Sciatic nerve (tissue), 2 donors: ENCODE measurements around the gene SPTBN1. TPM values are rescaled to one million over a fixed set of nuclear protein-coding genes. Genes with fewer than 3 reads are reported as not detected.

ENCODE experiments used
- ATAC-seq: fragments of 200-7000 bp; cut with Tn5 transposase; one replicate; pipeline ENCODE4 v1.9.1; 2020; ENCODE audit warnings: mild to moderate bottlenecking, moderate library complexity
- DNase-seq: peaks from one replicate; pipeline ENCODE4 v3.0.0-alpha.2; 2020; ENCODE audit warnings: low spot score
- intact Hi-C: fragments of 100-400 bp; cut with DNase I; formaldehyde crosslinking; loops from one replicate; pipeline ENCODE4 v1.14.2; 2022
- total RNA-seq: library from RNA; stranded (reverse); fragmentation: NEBNext Ultra II Directional; extraction: Animal tissue kit (Norgen Biotek cat#: 25700); gene quantifications from one replicate; pipeline ENCODE4 v1.2.1, GENCODE V29; 2021
- donor health status: DM: no; HTN: no; CAD: no.
- donor health status: DM: no; HTN: no; CAD: no.

Gene SPTBN1
- total RNA-seq, 1 donor from 2014 or later = 1,016 TPM

DNA sequence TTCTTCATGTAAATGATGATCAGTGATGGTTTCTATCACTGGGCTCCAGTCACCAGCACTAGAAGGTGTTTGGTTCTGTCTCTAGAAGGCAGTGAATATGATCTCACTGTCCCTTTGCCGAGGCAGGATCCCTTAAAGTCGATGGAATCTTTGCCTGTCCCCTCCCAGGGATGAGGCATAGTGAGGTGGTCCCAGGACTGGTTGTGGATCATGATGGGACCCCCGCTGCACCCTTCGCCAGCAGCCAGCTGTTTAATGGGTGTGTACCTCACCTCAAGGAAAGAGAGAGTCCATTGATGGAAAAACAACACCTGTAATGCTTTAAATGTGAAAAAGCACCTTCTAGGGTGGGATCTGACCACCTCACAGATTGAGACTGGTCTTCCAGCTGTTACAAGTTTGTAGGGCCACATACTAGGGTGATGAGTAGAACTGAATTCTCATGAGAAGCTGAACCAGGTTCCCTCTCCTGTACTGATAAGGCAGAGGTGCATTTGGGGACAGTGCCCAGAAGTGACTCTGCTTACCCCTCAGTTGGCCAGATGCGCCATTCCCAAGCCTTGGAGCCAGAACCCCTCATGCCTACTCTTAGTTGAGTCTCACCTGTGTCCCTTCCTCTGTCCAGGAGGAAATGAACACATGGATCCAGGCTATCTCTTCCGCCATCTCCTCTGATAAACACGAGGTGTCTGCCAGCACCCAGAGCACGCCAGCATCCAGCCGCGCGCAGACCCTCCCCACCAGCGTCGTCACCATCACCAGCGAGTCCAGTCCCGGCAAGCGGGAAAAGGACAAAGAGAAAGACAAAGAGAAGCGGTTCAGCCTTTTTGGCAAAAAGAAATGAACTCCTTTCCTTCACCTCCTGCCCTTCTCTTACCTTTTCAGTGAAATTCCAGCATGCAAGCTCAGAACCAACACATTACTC lies 211.9 kb downstream of the SPTBN1 start:
- intact Hi-C loops = no loop called here
- DNase-seq = no peak
- ATAC-seq = no peak

DNA sequence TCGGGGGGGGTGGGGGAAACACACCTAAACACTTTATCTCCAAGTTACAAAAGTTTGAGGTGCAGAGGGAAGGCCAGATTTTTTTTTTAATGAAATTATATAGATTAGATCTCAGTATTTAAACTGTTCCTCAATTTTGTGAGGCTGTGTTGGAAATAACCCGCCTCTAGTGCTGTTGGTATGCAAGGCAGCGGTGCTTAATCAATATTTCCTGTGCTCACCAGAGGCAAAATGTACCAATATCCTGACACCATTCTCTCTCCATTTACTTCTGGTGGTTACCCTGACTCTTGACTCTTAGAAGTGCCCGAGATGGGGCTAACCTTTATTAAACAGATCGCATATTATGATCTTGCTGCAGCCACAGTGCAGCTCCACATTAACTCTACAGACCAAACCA lies 212.6 kb downstream of the SPTBN1 start:
- no peak for DNase-seq
- intact Hi-C loops = no loop called here
- no peak for ATAC-seq

DNA sequence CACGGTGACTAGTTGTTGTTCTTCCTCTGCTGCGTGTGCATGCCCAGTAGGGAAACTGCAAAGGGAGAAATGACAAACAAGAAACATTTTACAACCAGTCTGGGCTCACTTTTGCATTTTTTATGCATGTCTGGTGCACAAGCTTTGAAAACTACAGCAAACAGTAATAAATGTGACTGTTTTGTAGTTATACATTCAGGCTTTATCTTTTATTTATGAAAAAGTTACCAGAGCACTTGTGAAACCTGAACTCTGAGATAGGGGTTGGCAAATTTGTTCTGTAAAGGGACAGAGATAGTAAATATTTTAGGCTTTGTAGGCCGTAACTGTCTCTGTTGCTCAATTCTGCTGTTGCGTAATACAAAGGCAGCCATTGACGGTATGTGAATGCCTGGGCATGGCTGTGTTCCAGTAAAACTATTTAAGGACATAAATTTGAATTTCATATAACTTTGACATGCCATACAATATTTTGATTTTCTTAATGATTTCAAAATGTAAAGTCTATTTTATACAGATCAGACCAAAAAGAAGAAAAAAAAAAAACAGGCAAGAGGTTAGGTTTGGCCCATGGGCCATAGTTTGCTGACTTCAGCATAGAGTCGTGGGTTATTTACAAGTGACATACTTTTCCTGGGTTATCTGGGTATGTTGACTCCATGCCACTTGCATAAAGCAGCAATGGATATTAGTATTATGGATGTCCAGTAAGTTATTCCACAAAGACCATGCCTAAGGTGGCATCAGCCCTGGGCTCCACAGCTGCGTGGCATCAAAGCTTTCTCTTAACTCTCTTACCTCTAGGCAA lies 213.8 kb downstream of the SPTBN1 start:
- intact Hi-C loops = no loop called here
- DNase-seq = no peak
- ATAC-seq = no peak

DNA sequence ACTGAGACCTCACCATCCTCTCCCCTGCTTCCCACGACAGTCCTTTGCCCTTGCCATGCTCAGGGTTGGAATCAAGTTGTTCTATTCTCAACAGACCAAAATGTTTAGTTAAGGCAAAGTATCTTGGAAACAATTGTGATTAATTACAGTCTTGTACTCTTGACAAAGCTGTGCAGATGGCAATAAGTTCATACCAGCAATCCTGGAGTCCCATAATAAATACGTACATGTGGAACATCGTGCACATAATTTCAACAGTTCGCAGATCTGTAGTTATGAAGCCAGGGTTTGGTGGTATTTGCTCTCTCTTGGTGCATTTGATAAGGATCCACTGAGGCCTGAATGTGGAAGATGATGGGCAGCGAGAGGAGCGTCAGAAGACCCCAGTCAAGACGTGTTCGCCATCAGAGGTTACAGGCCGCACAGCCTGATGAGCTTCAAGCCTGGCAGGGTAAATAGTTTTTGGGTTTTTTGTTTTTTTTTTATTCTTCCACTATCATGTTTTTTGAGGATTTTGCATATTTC lies 214.4 kb downstream of the SPTBN1 start:
- no peak for ATAC-seq
- intact Hi-C loops = no loop called here
- DNase-seq = no peak

DNA sequence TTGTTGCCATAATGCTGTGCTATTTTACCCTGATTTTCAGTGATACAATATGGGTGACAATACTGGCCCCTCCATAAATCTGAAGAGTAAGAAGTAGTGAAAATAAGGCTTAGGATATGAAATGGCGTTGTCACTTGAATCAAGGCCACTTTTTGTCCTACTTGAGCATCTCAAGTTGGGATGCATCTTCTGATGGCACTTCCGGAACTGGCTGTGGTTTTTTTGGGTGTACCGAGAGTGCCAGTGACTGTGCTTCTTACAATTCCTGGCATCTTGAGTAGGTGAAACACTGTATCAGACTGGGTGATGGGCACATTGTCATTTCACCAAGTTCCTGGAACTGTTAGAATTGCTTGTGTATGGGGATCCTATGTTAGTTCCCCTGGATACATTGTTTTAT lies 214.9 kb downstream of the SPTBN1 start:
- intact Hi-C loops = no loop called here
- ATAC-seq (no peak), DNase-seq (no peak)

DNA sequence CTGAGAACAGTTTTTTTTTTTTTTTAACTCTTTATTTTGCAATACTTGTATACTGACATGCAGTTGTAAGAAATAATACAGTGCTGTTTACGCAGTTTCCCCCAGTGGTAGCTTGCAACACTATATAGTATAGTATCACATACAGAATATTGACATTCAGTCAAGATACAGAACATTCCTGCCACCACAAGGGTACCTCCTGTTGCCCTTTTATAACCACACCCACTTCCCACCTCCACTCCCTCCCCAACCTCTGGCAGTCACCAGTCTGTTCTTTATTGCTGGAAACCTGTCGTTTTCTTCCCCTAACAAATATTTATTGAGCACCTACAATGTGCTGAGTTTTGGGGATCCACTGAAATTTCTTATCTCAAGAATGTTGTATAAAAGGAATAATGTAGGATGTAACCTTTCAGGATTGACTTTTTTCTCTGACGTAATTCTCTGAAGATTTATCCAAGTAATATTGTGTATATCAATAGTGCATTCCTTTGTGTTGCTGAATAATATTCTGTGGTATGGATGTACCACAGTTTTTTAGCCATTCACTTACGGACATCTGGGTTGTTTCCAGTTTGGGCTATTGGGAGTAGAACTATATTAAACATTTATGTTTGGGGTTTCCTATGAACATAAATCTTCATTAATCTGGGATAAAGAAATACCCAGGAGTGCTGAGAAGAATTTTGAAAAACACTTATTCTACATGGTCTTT lies 215.9 kb downstream of the SPTBN1 start:
- DNase-seq = no peak
- intact Hi-C loops = no loop called here
- ATAC-seq = no peak

DNA sequence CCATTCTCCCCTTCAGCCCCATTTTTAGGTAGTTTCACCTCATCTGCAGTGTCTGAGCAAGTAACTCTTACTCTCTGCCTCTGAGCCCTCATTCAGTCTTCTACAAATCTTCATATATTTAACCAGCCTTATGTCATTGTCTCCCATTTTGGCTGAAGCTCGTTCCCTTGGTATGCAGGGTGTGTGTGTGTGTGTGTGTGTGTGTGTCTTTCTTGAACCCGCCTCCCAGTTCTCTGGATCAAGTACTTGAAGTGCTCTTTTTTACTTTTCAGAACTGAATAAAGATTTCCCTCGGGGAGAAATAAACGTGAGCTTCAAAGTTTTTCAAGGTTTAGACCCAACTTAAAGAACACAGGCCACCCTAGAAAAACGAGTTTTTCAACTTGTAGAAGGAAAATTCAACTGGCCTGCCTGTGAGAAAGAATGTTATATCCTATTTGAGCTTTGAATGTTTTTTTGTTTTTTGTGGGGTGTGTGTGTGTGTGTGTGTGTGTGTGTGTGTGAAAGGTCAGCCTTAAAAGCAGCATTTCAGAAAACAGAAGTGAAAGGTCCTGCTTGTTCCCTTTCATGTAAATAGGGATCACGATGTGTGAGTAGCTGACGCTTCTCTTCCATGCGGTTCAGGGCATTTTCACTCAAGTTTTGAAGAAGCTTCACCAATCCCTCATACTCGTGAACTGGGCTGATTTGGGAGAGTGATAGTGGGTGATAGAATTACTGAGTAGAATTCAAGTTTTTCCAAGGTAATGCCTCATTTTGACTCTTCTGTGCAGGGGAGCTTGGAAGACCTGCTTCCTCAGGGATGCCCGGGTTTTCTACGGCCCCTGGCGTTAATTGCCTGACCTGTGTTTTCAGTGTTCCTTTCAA lies 216.7 kb downstream of the SPTBN1 start:
- DNase-seq = no peak
- peak; percentile 57 for ATAC-seq

DNA sequence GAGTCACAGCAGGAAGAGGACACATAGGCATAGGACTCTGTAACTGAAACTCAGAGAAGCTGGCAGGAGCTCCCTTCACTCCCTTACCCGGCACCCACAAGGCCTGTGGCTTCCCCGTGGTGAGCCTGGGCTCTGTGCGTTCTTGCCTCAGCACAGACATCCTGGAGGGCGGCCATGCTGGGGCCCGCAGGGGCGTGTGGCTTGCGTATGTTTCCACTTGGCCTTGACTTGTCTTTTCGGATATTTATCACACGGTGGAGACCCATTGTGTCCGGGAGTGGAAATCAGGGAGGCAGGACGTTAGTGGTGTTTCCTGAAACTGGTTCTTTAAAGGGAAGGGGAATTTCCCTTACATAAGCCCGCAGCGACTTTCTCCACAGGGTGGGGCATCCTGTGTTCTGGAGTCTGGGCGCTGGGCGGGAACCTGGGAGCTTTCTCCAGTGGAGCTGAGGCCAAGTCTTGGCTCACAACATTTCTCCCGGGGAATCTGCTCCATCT lies 217.4 kb downstream of the SPTBN1 start:
- peak; percentile 90 for ATAC-seq
- DNase-seq = peak; percentile 87
- intact Hi-C loops = no loop called here

More for the DNA sequence above, 216.7 kb downstream of the SPTBN1 start:
- intact Hi-C loops = no loop called here

DNA sequence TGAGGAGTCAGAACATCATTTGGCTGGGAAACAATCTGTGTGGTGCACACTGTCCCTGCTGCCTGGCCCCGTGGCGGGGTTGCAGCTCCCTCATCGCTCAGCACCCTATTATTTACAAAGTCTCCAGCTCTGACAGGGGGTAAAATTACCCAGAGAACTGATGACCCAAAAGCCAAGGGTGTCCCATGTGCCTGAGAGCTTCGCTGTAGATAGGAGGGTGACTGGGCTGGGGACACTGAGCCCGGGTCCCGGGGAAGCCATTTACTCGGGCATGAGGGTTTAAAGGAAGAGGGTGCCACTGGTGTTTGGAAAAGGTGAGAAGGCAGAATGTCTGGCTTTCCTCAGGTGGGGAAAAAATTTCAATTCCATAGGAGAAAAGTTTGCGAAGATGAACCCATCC lies 219.2 kb downstream of the SPTBN1 start:
- no peak for DNase-seq
- intact Hi-C loops = no loop called here
- no peak for ATAC-seq

DNA sequence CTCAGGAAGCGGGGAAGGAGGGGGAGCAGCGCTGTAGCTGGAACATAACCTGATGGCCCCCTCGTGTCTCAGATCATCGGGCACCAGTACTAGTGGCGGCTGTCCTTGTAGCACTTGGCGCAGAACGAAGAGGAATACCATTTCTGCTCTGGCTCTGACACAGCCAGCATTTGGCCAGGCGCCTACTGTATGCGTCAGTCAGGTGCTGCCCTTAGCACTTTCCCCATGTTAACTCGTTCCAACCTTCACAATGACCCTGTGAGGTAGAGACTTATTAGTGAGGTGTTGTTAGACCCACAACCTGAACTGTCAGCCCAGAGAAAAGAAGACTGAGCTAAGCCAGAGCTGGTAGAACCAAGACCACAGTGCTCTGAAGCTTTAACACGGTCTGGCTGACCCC lies 219.6 kb downstream of the SPTBN1 start:
- ATAC-seq = no peak
- DNase-seq = no peak
- intact Hi-C loops = no loop called here

DNA sequence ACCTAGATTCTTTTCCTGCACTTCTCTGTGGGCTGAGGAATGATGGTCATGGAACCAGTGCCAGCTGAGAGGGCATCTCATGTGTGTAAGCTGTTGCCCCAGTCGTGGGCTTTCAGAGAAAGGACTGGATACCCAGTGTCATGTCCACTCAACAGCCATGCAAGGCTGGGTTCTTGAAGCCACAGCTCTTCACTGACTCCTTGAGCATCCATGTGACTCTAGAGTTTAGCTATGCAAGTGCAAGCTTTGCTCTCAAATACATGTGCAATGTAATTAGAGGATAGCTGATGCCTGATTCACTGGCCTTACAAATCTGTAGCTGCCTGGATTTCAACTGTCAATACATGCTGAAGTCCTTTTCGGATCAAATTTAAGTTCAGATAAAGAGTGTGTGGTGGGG lies 220.5 kb downstream of the SPTBN1 start:
- intact Hi-C loops = no loop called here
- ATAC-seq (no peak), DNase-seq (no peak)

DNA sequence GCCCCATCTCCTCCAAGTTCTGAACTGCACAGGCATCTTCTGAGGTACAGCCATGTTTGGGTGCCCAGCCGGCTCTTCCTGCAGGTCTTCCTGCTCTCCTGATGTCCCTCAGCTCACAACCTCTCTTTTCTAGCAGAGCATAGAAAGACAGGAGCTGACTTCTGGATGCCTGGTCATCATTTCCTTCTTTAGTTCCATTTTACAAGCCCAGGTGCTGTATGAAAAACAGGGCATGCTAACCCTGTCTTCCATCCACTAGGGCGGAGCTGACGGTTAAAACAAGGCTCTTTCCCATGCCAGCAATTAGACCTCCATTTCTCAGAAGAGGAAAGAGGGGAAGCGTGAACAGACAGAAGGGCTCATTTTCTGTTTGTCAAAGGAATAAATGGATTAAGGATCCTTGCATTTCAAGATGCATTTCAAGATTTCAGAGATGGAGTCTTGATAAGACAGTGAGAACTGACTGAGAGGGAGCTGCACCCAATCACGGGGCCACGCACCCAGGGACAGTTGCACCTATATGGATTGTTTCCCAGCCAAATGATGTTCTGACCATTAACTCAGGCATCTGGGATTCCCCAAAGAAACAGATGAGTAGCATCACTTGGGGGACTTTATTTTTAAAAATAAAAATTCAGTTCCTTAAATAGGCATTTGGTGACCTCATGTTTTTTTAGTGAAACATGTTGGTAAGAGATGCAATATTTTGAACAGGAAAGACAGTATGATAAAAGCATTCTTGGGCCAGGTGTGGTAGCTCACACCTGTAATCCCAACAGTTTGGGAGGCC lies 221.5 kb downstream of the SPTBN1 start:
- intact Hi-C loops = no loop called here
- no peak for DNase-seq
- no peak for ATAC-seq

DNA sequence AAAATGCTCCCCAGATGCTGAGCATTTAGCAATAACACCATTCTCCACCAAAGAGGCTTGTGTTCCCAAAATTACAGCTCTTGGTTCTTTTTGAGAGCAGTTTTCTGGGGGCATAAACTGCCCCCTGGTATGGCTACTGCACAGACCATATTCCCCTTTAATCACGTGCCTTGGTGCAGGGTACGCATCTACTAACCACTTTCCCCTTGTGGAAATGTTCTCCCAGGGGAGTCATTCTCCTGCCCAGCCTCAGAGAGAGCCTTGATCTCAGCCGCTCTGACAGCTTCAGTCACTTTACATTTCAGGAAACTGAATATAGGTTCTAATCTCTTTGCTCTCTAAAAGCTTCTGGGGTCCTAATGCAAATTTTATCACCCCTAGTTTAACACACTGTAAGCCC lies 222.6 kb downstream of the SPTBN1 start:
- DNase-seq (no peak), ATAC-seq (no peak)
- intact Hi-C loops = no loop called here

DNA sequence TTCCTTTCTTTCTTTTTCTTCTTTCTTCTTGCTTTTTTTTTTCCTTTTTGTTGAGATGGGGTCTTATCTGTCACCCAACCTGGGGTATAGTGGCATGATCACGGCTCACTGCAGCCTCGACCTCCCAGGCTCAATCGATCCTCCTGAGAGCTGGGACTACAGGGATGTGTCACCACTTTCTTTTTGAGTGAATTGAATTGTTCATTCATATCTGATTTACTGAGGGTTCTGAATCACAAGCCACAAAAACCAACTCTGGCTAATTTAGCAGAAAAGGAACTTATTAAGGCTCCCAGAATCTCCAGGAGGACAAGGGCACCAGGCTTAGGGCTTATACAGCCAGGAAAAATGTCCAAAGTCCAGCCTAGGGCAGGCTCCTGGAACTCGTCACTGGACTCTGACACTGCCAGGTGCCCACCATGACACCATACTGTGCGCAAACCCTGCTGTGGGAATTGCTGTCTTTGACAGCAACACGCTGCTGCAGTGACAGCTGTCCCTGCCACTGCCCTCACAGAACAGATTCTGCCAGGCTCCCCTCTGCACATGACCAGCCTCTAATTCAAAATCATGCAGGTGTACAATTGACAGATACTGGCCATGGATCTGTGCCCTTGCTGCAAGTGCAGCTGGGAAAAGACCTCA lies 224.4 kb downstream of the SPTBN1 start:
- no peak for ATAC-seq
- intact Hi-C loops = no loop called here

DNA sequence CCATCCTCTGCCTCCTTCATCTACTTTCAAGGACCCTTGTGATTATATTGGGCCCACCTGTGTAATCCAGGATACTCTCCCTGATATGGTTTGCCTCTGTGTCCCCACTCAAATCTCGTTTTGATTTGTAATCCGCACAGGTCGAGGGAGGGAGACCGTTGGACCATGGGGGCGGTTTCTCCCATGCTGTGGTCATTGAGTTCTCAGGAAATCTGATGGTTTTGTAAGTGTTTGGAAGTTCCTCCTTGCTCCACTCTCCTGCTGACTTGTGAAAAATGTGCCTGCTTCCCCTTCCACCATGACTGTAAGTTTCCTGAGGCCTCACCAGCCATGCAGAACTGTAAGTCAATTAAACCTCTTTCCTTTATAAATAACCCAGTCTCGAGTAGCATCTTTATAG lies 225.3 kb downstream of the SPTBN1 start:
- intact Hi-C loops = no loop called here
- DNase-seq = no peak
- no peak for ATAC-seq

More for the DNA sequence above, 224.4 kb downstream of the SPTBN1 start:
- DNase-seq = no peak

DNA sequence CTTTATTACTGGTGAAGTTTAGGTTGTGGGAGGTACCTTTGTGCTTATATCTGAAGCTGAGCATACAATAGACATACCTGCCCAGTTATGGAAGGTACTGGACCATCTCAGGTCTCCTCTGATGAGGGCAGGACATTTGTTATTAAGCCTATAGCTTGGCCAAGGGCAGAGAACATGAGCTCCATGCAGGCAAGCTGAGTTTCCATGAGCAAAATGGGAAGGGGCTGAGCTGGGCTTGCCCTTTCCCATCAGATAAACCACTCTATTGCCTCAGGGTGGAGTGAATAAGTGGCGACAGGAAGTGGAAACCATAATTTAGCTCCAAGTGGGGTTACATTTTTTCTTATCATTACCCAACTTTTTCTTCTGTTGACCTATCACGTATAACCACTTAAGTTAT lies 227.5 kb downstream of the SPTBN1 start:
- intact Hi-C loops = no loop called here
- DNase-seq (no peak), ATAC-seq (no peak)

DNA sequence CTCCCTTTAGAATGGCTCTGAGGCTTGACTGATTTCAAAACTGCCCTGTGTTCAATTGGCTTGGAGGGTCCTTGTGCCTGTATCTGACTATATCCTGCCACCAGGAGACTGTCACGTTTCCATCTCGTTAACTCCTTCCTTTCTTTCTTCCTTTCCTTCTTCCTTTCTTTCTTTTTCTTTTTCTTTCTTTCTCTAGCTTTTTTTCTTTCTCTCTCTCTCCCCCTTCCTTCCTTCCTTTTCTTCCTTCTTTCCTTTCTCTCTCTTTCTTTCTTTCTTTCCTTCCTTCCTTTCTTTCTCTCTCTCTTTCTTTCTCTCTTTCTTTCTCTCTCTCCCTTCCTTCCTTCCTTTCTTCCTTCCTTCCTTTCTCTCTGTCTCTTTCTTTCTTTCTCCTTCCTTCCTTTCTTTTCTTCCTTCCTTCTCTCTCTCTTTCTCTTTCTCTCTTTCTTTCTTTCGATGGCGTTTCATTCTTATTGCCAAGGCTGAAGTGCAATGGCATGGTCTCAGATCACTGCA lies 229.2 kb downstream of the SPTBN1 start:
- intact Hi-C loops = no loop called here
- ATAC-seq (no peak), DNase-seq (no peak)
